Loucy (cell line): ENCODE measurements around the gene TAS2R40.
A peak's percentile ranks its signal among the peaks of the same experiment; 100 is the strongest.

Experiments
- H2AFZ ChIP-seq: fragments of 200-600 bp; sonication (generic); 2 replicates; pipeline ENCODE4 v1.6.0; 2016; ENCODE audit warnings: antibody characterized with exemption, mild to moderate bottlenecking, low read length, moderate library complexity
- H3F3A ChIP-seq: fragments of 200-600 bp; 2 replicates; pipeline ENCODE4 v1.6.0; 2016; ENCODE audit warnings: antibody characterized with exemption, low read depth, mild to moderate bottlenecking
- H3K27me3 ChIP-seq: fragments of 200-600 bp; sonication (generic); 2 replicates; pipeline ENCODE4 v1.6.1; 2014; ENCODE audit warnings: low read length, mild to moderate bottlenecking; ENCODE audit not compliant: insufficient read depth, poor library complexity, severe bottlenecking
- H3K36me3 ChIP-seq: fragments of 200-600 bp; sonication (generic); 2 replicates; pipeline ENCODE4 v1.6.1; 2016; ENCODE audit warnings: low read length; ENCODE audit not compliant: insufficient read depth
- H3K4me1 ChIP-seq: fragments of 200-600 bp; sonication (generic); 2 replicates; pipeline ENCODE4 v1.5.1; 2014; ENCODE audit warnings: low read length, mild to moderate bottlenecking; ENCODE audit not compliant: insufficient read depth, poor library complexity, severe bottlenecking
- H3K4me2 ChIP-seq: fragments of 200-600 bp; sonication (generic); 2 replicates; pipeline ENCODE4 v1.6.0; 2014; ENCODE audit warnings: antibody characterized with exemption, low read length, low read depth, mild to moderate bottlenecking; ENCODE audit not compliant: poor library complexity, severe bottlenecking
- H3K4me3 ChIP-seq: fragments of 200-600 bp; sonication (generic); 2 replicates; pipeline ENCODE4 v1.5.1; 2014; ENCODE audit warnings: low read length, mild to moderate bottlenecking, mixed read lengths; ENCODE audit not compliant: poor library complexity, severe bottlenecking
- H3K79me2 ChIP-seq: fragments of 200-600 bp; sonication (generic); 2 replicates; pipeline ENCODE4 v1.6.1; 2014; ENCODE audit warnings: low read length; ENCODE audit not compliant: insufficient read depth
- H3K9ac ChIP-seq: fragments of 200-600 bp; sonication (generic); 2 replicates; pipeline ENCODE4 v1.6.0; 2014; ENCODE audit warnings: mild to moderate bottlenecking, low read depth, low read length, moderate library complexity; ENCODE audit not compliant: poor library complexity, severe bottlenecking
- H3K9me2 ChIP-seq: fragments of 200-600 bp; sonication (generic); replicated peaks from 2 replicates; pipeline ENCODE4 v1.6.1; 2016; ENCODE audit warnings: low read depth, low read length, mixed read lengths
- H3K9me3 ChIP-seq: fragments of 200-600 bp; sonication (generic); 2 replicates; pipeline ENCODE4 v1.6.1; 2014; ENCODE audit warnings: mild to moderate bottlenecking, antibody characterized with exemption, low read length, low read depth; ENCODE audit not compliant: insufficient read depth
- H4K20me1 ChIP-seq: fragments of 200-600 bp; sonication (generic); 2 replicates; pipeline ENCODE4 v1.6.0; 2014; ENCODE audit warnings: antibody characterized with exemption, low read length, mild to moderate bottlenecking; ENCODE audit not compliant: insufficient read depth, poor library complexity, severe bottlenecking
- EZH2phosphoT487 ChIP-seq: fragments of 200-600 bp; IDR thresholded peaks from 2 replicates; pipeline ENCODE4 v1.6.1; 2018; ENCODE audit warnings: antibody characterized with exemption, mild to moderate bottlenecking, moderate library complexity, borderline replicate concordance
- TF ChIP-seq, protein P1 (sequence below): fragments of 200-600 bp; sonication (generic); conservative IDR thresholded peaks from 2 replicates; pipeline ENCODE4 v1.5.1; 2014; ENCODE audit warnings: mild to moderate bottlenecking, antibody characterized with exemption, low read length

The TAS2R40 gene

GRCh38 chr7:143265017-143265693, 43.3 kb downstream of the TAS2R40 start:
- TF ChIP-seq EZH2phosphoT487 = no peak
- TF ChIP-seq, protein P1, sequence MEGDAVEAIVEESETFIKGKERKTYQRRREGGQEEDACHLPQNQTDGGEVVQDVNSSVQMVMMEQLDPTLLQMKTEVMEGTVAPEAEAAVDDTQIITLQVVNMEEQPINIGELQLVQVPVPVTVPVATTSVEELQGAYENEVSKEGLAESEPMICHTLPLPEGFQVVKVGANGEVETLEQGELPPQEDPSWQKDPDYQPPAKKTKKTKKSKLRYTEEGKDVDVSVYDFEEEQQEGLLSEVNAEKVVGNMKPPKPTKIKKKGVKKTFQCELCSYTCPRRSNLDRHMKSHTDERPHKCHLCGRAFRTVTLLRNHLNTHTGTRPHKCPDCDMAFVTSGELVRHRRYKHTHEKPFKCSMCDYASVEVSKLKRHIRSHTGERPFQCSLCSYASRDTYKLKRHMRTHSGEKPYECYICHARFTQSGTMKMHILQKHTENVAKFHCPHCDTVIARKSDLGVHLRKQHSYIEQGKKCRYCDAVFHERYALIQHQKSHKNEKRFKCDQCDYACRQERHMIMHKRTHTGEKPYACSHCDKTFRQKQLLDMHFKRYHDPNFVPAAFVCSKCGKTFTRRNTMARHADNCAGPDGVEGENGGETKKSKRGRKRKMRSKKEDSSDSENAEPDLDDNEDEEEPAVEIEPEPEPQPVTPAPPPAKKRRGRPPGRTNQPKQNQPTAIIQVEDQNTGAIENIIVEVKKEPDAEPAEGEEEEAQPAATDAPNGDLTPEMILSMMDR = no peak
- H3K27me3 ChIP-seq = no peaks in the 10 kb centered on the region
- no peaks in the 10 kb centered on the region for H3F3A ChIP-seq
- no peak overlapping the region for H2AFZ ChIP-seq
- peaks cover 22% of the 10 kb centered on the region for H3K4me1 ChIP-seq
- peaks cover 15% of the 10 kb centered on the region; the same call in 1 of the 2 replicates for H3K79me2 ChIP-seq
- peaks cover 7% of the 10 kb centered on the region; the same call in 1 of the 2 replicates for H3K36me3 ChIP-seq
- peak overlapping the region; percentile 94 for H3K4me2 ChIP-seq
- no peaks in the 10 kb centered on the region for H4K20me1 ChIP-seq
- H3K9ac ChIP-seq = peak overlapping the region; percentile 82
- peak overlapping the region; percentile 89 for H3K4me3 ChIP-seq
- H3K9me2 ChIP-seq = no peaks in the 10 kb centered on the region
- H3K9me3 ChIP-seq = no peaks in the 10 kb centered on the region

- Histone ChIP-seq H3K79me2 (peaks cover 6% of the 10 kb centered on the region; the same call in 1 of the 2 replicates), H2AFZ (no peak overlapping the region), H3K4me2 (no peak overlapping the region), H3K36me3 (peaks cover 7% of the 10 kb centered on the region; the same call in 1 of the 2 replicates), H4K20me1 (no peaks in the 10 kb centered on the region), H3K4me1 (peaks cover 14% of the 10 kb centered on the region), H3F3A (no peaks in the 10 kb centered on the region), H3K4me3 (no peak overlapping the region), H3K9me3 (no peaks in the 10 kb centered on the region), H3K9me2 (no peaks in the 10 kb centered on the region), H3K27me3 (no peaks in the 10 kb centered on the region), H3K9ac (no peak overlapping the region)
- TF ChIP-seq EZH2phosphoT487 = no peak
- TF ChIP-seq, protein P1 = no peak
Observed at GRCh38 chr7:143269251-143269650, 47.4 kb downstream of the TAS2R40 start.

- Histone ChIP-seq H3K9me3 (no peaks in the 10 kb centered on the region), H4K20me1 (no peaks in the 10 kb centered on the region), H3K9me2 (no peaks in the 10 kb centered on the region), H3F3A (no peaks in the 10 kb centered on the region), H3K9ac (no peak overlapping the region), H3K4me1 (no peaks in the 10 kb centered on the region), H3K79me2 (no peaks in the 10 kb centered on the region), H3K4me2 (no peak overlapping the region), H3K4me3 (no peak overlapping the region), H2AFZ (no peak overlapping the region), H3K27me3 (no peaks in the 10 kb centered on the region), H3K36me3 (peaks cover 7% of the 10 kb centered on the region; the same call in 1 of the 2 replicates)
- no peak for TF ChIP-seq EZH2phosphoT487
- TF ChIP-seq, protein P1 = no peak
Observed at GRCh38 chr7:143271240-143271639, 49.4 kb downstream of the TAS2R40 start.
